Esophagus squamous epithelium (tissue), 4 donors: Measurements from ENCODE around the gene NAA15.

Experiments
- POLR2A ChIP-seq, 4 donors: fragments of 450-650 bp; IDR thresholded peaks; one replicate each; pipeline ENCODE4 v1.6.1; 2017; ENCODE audit warnings: antibody characterized with exemption in 4 of 4, mild to moderate bottlenecking in 4 of 4, moderate library complexity in 3 of 4
- TF ChIP-seq, protein P1 (sequence below), 6 experiments: fragments of 450-650 bp in 4 of 6; fragments of 200-600 bp in 2 of 6; sonication (generic) in 2 of 6; IDR thresholded peaks; one replicate each; pipeline ENCODE4 v1.5.1; 2016 to 2019; ENCODE audit warnings: antibody characterized with exemption in 6 of 6, mild to moderate bottlenecking in 4 of 6, moderate library complexity in 4 of 6

GRCh38 chr4:139316733-139317132, 15.4 kb downstream of the NAA15 start:
- no peak for TF ChIP-seq POLR2A (IDR thresholded peaks at IDR 0.05)
- TF ChIP-seq, protein P1, sequence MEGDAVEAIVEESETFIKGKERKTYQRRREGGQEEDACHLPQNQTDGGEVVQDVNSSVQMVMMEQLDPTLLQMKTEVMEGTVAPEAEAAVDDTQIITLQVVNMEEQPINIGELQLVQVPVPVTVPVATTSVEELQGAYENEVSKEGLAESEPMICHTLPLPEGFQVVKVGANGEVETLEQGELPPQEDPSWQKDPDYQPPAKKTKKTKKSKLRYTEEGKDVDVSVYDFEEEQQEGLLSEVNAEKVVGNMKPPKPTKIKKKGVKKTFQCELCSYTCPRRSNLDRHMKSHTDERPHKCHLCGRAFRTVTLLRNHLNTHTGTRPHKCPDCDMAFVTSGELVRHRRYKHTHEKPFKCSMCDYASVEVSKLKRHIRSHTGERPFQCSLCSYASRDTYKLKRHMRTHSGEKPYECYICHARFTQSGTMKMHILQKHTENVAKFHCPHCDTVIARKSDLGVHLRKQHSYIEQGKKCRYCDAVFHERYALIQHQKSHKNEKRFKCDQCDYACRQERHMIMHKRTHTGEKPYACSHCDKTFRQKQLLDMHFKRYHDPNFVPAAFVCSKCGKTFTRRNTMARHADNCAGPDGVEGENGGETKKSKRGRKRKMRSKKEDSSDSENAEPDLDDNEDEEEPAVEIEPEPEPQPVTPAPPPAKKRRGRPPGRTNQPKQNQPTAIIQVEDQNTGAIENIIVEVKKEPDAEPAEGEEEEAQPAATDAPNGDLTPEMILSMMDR (IDR thresholded peaks at IDR 0.05), result no peak
